Breast epithelium (tissue), 4 donors: ENCODE data around the gene EIF4B. TPM values are rescaled to one million over a fixed set of nuclear protein-coding genes. Genes with fewer than 3 reads are reported as not detected.

ENCODE experiments used
- DNase-seq, 2 donors: peaks; one replicate each; pipeline ENCODE4 v3.0.0-alpha.2; 2019; ENCODE audit warnings: low spot score in 2 of 2
- H3K27ac ChIP-seq, 2 donors: fragments of 200-600 bp; sonication (generic) in 1 of 2; one replicate each; pipeline ENCODE4 v1.5.1; 2016 to 2019; ENCODE audit warnings: mild to moderate bottlenecking in 1 of 2
- H3K27me3 ChIP-seq, 2 donors: fragments of 200-600 bp; sonication (generic) in 1 of 2; one replicate each; pipeline versions ENCODE4 v1.5.1 to v1.6.0; 2017 to 2019; ENCODE audit warnings: control low read depth in 1 of 2, mild to moderate bottlenecking in 1 of 2
- H3K36me3 ChIP-seq: fragments of 200-600 bp; one replicate; pipeline ENCODE4 v1.5.1; 2019
- H3K4me1 ChIP-seq, 2 donors: fragments of 200-600 bp; sonication (generic); one replicate each; pipeline ENCODE4 v1.5.1; 2016 to 2019; ENCODE audit warnings: control low read depth in 1 of 2
- H3K4me3 ChIP-seq, 3 donors: fragments of 200-600 bp; sonication (generic); 1 replicate in 2 of 3; 2 replicates in 1 of 3; pipeline ENCODE4 v1.5.1; 2016 to 2019; ENCODE audit warnings: mild to moderate bottlenecking in 3 of 3, moderate library complexity in 2 of 3
- H3K9me3 ChIP-seq, 2 donors: fragments of 200-600 bp; sonication (generic) in 1 of 2; one replicate each; pipeline ENCODE4 v1.5.1; 2016 to 2019; ENCODE audit warnings: control low read depth in 1 of 2
- POLR2A ChIP-seq: fragments of 450-650 bp; IDR thresholded peaks from one replicate; pipeline ENCODE4 v1.6.1; 2016; ENCODE audit warnings: antibody characterized with exemption, mild to moderate bottlenecking, moderate library complexity
- POLR2AphosphoS5 ChIP-seq, 3 donors: sonication (generic); formaldehyde crosslinking; IDR thresholded peaks; one replicate each; pipeline ENCODE4 v1.6.1; 2017; ENCODE audit warnings: antibody characterized with exemption in 3 of 3
- intact Hi-C: fragments of 100-400 bp; cut with DNase I; formaldehyde crosslinking; loops from one replicate; pipeline ENCODE4 v1.15.1; 2023; ENCODE audit warnings: low total_unique reads
- total RNA-seq, 3 donors: library from RNA; depleted of rRNA; stranded (reverse); fragments of >200 nt; gene quantifications; one replicate each; pipeline ENCODE4 v1.1.0, GENCODE V29; 2016
- TF ChIP-seq, protein P1 (sequence below), 3 donors: fragments of 450-650 bp; IDR thresholded peaks; one replicate each; pipeline ENCODE4 v1.5.1; 2016 to 2017; ENCODE audit warnings: antibody characterized with exemption in 3 of 3, mild to moderate bottlenecking in 3 of 3, moderate library complexity in 3 of 3

Gene EIF4B
- total RNA-seq, 3 donors from 2014 or later, result 600 to 759 (median 614) TPM

DNA sequence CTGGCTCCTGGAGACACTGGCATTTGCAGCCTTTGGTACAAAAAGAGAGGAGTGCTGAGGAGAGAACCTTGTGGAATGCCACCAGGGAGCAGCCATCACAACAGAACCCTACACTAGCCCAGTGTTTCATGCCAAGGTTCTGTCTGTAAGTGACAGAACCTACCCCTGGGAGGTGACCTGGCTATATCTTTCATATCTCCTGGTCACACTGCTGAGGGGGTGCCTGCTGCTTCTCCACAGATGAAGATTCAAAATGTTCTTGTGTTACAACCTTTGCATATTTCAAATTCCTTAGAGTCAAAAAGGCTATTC is 12.7 kb upstream of the EIF4B start:
- no peaks in the 10 kb centered on the region for H3K4me1 ChIP-seq
- no peaks in the 10 kb centered on the region for H3K27me3 ChIP-seq
- intact Hi-C loops, result no loop called here
- H3K4me3 ChIP-seq, result no peak overlapping the region
- no peaks in the 10 kb centered on the region for H3K9me3 ChIP-seq
- TF ChIP-seq, protein P1, sequence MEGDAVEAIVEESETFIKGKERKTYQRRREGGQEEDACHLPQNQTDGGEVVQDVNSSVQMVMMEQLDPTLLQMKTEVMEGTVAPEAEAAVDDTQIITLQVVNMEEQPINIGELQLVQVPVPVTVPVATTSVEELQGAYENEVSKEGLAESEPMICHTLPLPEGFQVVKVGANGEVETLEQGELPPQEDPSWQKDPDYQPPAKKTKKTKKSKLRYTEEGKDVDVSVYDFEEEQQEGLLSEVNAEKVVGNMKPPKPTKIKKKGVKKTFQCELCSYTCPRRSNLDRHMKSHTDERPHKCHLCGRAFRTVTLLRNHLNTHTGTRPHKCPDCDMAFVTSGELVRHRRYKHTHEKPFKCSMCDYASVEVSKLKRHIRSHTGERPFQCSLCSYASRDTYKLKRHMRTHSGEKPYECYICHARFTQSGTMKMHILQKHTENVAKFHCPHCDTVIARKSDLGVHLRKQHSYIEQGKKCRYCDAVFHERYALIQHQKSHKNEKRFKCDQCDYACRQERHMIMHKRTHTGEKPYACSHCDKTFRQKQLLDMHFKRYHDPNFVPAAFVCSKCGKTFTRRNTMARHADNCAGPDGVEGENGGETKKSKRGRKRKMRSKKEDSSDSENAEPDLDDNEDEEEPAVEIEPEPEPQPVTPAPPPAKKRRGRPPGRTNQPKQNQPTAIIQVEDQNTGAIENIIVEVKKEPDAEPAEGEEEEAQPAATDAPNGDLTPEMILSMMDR (IDR thresholded peaks at IDR 0.05), result no peak
- no peak for TF ChIP-seq POLR2A
- no peak for TF ChIP-seq POLR2AphosphoS5 (IDR thresholded peaks at IDR 0.05)
- DNase-seq, result no peak
- H3K27ac ChIP-seq, result peak overlapping the region in 1 of 2 donors; percentile 1
- no peaks in the 10 kb centered on the region for H3K36me3 ChIP-seq

DNA sequence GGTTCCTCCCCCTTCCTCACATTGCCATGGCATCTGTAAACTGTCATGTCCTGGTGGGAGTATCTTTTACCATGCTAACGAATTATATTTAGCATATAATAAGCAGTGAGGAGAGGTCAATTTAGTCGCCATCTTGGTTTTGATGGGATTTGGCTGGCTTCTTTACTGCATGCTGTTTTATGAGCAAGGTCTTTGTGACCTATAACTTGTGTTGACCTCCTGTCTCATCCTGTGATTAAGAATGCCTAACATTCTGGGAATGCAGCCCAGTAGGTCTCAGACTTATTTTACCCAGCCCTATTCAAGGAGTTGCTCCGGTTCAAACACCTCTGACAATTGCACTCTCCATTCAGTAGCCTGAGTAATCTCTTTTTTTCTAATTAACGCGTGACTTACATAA is 2.1 kb upstream of the EIF4B start:
- TF ChIP-seq POLR2A (no peak), POLR2AphosphoS5 (IDR thresholded peaks at IDR 0.05) (no peak)
- TF ChIP-seq, protein P1 (IDR thresholded peaks at IDR 0.05), result no peak
- intact Hi-C loops, result no loop called here
- H3K27ac ChIP-seq, result no peak overlapping the region
- H3K27me3 ChIP-seq, result no peaks in the 10 kb centered on the region
- H3K4me1 ChIP-seq, result peaks cover 0 to 17% of the 10 kb centered on the region in 2 donors
- DNase-seq, result no peak
- no peaks in the 10 kb centered on the region for H3K9me3 ChIP-seq
- H3K4me3 ChIP-seq, result no peak overlapping the region
- no peaks in the 10 kb centered on the region for H3K36me3 ChIP-seq

DNA sequence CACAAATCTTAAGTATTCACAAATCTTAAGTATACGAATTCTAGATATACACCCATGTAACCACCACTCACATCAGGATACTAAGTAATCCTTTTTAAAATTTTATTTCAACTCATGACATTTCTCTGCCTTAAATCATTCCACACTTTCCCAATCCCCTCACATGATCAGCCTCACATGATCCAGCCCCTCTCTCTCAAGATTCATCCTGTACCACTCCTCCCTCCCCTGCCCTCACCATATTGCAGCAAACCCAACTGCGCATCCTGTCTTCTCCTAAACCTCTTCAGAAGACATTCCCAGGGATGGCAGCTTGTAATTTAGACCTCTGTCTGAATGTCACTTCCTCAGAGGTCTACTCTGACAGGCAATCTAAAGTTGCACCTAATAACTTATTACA is 1.7 kb upstream of the EIF4B start:
- Histone ChIP-seq H3K27me3 (no peaks in the 10 kb centered on the region), H3K4me1 (peaks cover 0 to 17% of the 10 kb centered on the region in 2 donors), H3K9me3 (no peaks in the 10 kb centered on the region), H3K36me3 (no peaks in the 10 kb centered on the region), H3K27ac (no peak overlapping the region), H3K4me3 (no peak overlapping the region)
- no peak for DNase-seq
- intact Hi-C loops, result no loop called here
- no peak for TF ChIP-seq POLR2AphosphoS5 (IDR thresholded peaks at IDR 0.05)
- no peak for TF ChIP-seq POLR2A
- TF ChIP-seq, protein P1 (IDR thresholded peaks at IDR 0.05), result no peak

DNA sequence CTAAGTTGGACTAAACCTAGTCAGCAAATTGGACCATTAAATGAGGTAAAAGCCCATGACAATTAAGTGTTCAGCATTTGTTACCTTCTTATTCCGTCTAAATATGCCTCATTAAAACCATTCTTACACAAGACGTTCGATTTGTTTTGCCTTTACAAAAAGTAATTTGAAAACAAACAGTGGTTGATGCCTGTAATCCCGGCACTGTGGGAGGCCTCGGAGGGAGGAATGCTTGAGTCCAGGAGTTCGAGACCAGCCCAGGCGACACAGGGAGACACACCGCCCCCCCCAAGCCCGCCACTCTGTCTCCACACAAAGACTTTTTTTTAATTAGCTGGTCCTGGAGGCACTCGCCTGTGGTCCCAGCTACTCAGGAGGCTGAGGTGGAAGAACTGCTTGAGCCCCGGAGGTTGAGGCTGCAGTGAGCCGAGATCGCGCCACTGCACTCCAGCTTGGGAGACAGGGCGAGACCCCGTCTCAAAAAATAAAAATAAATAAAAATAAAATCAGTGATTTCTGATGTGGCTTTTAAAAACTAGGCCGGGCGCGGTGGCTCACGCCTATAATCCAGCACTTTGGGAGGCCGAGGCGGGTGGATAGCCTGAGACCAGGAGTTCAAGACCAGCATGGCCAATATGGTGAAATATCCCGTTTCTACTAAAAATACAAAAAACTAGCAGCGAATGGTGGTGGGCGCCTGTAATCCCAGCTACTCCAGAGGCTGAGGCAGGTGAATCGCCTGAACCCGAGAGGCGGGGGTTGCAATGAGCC is 856 bp upstream of the EIF4B start:
- intact Hi-C loops, result no loop called here
- TF ChIP-seq, protein P1 (IDR thresholded peaks at IDR 0.05), result no peak
- no peak for TF ChIP-seq POLR2A
- no peak for TF ChIP-seq POLR2AphosphoS5 (IDR thresholded peaks at IDR 0.05)
- H3K9me3 ChIP-seq, result no peaks in the 10 kb centered on the region
- DNase-seq, result peak in 1 of 2 donors; percentile 30
- H3K27me3 ChIP-seq, result no peaks in the 10 kb centered on the region
- H3K27ac ChIP-seq, result peak overlapping the region; percentile 93 to 97
- no peaks in the 10 kb centered on the region for H3K36me3 ChIP-seq
- peaks cover 0 to 17% of the 10 kb centered on the region in 2 donors for H3K4me1 ChIP-seq
- peak overlapping the region; percentile 89 to 94 (median 94) for H3K4me3 ChIP-seq

DNA sequence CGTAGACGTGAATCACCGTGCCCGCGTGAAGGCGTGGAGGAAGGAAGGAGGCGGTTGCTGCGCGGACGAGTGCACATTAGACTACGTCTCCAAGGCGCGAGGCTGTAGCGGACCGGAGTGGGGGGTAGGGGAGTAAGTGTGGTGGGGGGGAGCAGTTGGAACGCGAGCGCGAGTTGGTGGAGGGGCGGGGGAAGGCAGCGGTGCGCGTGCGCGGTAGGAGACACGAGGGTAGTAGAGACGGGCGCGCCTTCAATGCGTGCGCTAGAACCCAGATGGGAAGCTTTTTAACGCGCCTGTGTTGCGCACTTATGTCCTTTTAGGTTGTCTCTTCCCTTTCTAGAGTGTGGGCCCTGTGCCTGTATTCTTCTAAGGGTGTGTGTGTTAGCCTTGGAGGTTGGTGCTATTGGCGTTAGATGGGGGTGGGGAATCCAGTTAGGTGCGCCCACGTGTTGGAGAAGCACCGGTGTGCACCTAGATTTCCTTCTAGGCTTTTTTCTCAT is 604 bp downstream of the EIF4B start:
- Histone ChIP-seq H3K4me3 (peak overlapping the region; percentile 89 to 94 (median 94)), H3K36me3 (no peaks in the 10 kb centered on the region), H3K9me3 (no peaks in the 10 kb centered on the region), H3K27ac (peak overlapping the region; percentile 93 to 97), H3K27me3 (no peaks in the 10 kb centered on the region), H3K4me1 (peaks cover 0 to 17% of the 10 kb centered on the region in 2 donors)
- peak; percentile 48 to 69 for DNase-seq
- intact Hi-C loops, result no loop called here
- TF ChIP-seq, protein P1 (IDR thresholded peaks at IDR 0.05), result no peak
- TF ChIP-seq POLR2A (no peak), POLR2AphosphoS5 (IDR thresholded peaks at IDR 0.05) (no peak)
